ENCODE data around the gene NCF4.

- no peak for TF ChIP-seq CTCF (IDR thresholded peaks at IDR 0.05)
- no peak for TF ChIP-seq POLR2A (IDR thresholded peaks at IDR 0.05)
These were observed 64.8 kb downstream of the NCF4 start for GRCh38 chr22:36925388-36926290.

All from uterus (tissue), 2 donors.